K562 (cell line): ENCODE results near the gene CUTA. TPM values are rescaled to one million over a fixed set of nuclear protein-coding genes. Genes with fewer than 3 reads are reported as not detected.

ENCODE experiments used
- CBFB ChIP-seq: sonication (generic); formaldehyde crosslinking; IDR thresholded peaks from 2 replicates; pipeline ENCODE4 v1.4.0; 2020; ENCODE audit warnings: mild to moderate bottlenecking, missing genetic modification reagents
- ELF2 ChIP-seq: fragments of 250-450 bp; sonication (Bioruptor Pico); IDR thresholded peaks from 2 replicates; pipeline ENCODE4 v1.5.0; 2021; ENCODE audit warnings: mild to moderate bottlenecking
- GTF2F1 ChIP-seq: IDR thresholded peaks from 2 replicates; pipeline ENCODE4 v1.6.1; 2011; ENCODE audit warnings: low read depth, low read length, improper control_type of control experiment
- HDAC6 ChIP-seq: IDR thresholded peaks from 2 replicates; pipeline ENCODE4 v1.6.1; 2012; ENCODE audit warnings: low read depth, mild to moderate bottlenecking, control low read depth, inconsistent platforms, low read length, moderate library complexity
- NCOA1 ChIP-seq: fragments of 450-650 bp; IDR thresholded peaks from 2 replicates; pipeline ENCODE4 v1.6.1; 2016; ENCODE audit warnings: low read depth
- NFIX ChIP-seq: fragments of 250-450 bp; sonication (Bioruptor Pico); IDR thresholded peaks from 2 replicates; pipeline ENCODE4 v1.4.0; 2020; ENCODE audit warnings: low read depth, mild to moderate bottlenecking, moderate library complexity
- NR1H2 ChIP-seq: sonication (generic); formaldehyde crosslinking; IDR thresholded peaks from 2 replicates; pipeline ENCODE4 v1.4.0; 2020; ENCODE audit warnings: mild to moderate bottlenecking, missing genetic modification reagents
- NR4A1 ChIP-seq, 2 experiments: fragments of 250-450 bp in 1 of 2; fragments of 450-650 bp in 1 of 2; sonication (Bioruptor Pico) in 1 of 2; IDR thresholded peaks; 2 replicates each; pipeline versions ENCODE4 v1.4.0 to v1.6.1; 2016 to 2020; ENCODE audit warnings: mild to moderate bottlenecking in 2 of 2, missing compliant biosample characterization in 1 of 2, missing genetic modification characterization in 1 of 2, moderate library complexity in 1 of 2
- NRF1 ChIP-seq, 2 experiments: fragments of 450-650 bp; IDR thresholded peaks in 1 of 2; conservative IDR thresholded peaks in 1 of 2; 2 replicates each; pipeline ENCODE4 v1.6.1; 2014; ENCODE audit warnings: mild to moderate bottlenecking in 2 of 2
- TRIM28 ChIP-seq: fragments of 450-650 bp; IDR thresholded peaks from 2 replicates; pipeline ENCODE4 v1.6.1; 2017
- ZNF143 ChIP-seq: sonication (generic); formaldehyde crosslinking; IDR thresholded peaks from 2 replicates; pipeline ENCODE4 v1.9.0; 2022; ENCODE audit warnings: mild to moderate bottlenecking, missing genetic modification reagents
- polyA plus RNA-seq, 8 experiments: library from polyadenylated mRNA; depleted of rRNA in 4 of 8; stranded (reverse) in 5 of 8; unstranded in 3 of 8; fragments of >200 nt; fragmentation: Nextera tagmentation in 2 of 8; fragmentation: Illumina TruSeq in 1 of 8; extraction: Ambion mirVana in 2 of 8; extraction: Trizol in 1 of 8; gene quantifications; 2 replicates each; pipeline versions ENCODE4 v1.2.1 to v1.2.3, GENCODE V29; 2011 to 2014; ENCODE audit warnings: inconsistent platforms in 1 of 8, missing spikeins in 1 of 8
- total RNA-seq, 7 experiments: library from RNA; depleted of rRNA in 6 of 7; stranded (reverse); fragments of >200 nt in 6 of 7; fragmentation: Illumina TruSeq in 2 of 7; extraction: Trizol in 2 of 7; gene quantifications; 2 replicates each; pipeline versions ENCODE4 v1.2.1 to v1.2.3, GENCODE V29; 2011 to 2021; ENCODE audit warnings: low replicate concordance in 1 of 7
- TF ChIP-seq, protein P1 (sequence below): sonication (generic); formaldehyde crosslinking; IDR thresholded peaks from 2 replicates; pipeline ENCODE4 v1.8.1; 2022; ENCODE audit warnings: missing genetic modification reagents
- TF ChIP-seq, protein P2 (sequence below): fragments of 250-450 bp; sonication (Bioruptor Pico); IDR thresholded peaks from 2 replicates; pipeline ENCODE4 v1.4.0; 2020; ENCODE audit warnings: borderline replicate concordance
- TF ChIP-seq, protein P3 (sequence below): fragments of 250-450 bp; sonication (Bioruptor Pico); IDR thresholded peaks from 2 replicates; pipeline ENCODE4 v1.4.0; 2020
- TF ChIP-seq, protein P4 (sequence below): IDR thresholded peaks from 3 replicates; pipeline ENCODE4 v1.6.1; 2011; ENCODE audit warnings: borderline replicate concordance, mild to moderate bottlenecking, moderate library complexity; ENCODE audit not compliant: insufficient read length; ENCODE audit errors: extremely low read depth

The CUTA gene
- total and polyA plus RNA-seq, 9 of the 15 experiments (the other 6 are each of a cell fraction or from before 2014, with no cell fraction given): 166 to 682 (median 310) TPM

DNA sequence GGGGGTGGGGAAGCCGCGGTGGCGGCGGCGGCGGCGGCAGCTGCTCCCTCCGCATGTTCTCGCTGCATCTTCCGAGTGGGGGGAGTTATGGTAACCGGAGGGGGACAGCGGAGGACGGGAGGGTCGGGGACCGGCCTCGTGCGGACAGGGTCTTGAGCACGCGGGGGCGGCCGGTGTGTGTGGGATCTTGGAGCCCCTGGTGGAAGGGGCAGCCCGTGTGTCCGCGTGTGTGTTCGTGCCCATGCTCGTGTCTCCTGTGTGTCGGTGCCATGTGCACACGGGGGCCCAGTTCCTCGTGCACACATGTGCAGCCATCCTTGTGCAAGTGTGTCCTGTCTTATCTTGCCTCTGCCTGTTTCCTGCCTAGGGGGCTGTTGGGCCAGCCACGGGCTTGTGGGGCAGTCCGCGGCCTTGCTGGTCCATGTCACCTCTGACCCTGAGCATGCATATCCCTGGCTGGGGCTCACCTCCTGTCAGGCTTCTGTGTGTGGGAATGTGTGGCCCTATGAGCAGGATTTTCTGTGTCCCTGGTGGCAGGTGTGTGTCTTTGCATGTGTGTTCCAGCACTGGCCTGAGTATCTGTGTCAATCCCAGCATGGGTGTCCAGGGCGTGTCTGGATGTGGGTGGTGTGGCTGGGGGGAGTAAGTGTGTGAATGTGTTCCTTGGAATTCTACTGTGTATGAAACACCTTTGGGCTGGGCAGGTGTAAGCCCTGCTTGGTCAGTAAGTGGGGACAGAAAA is 10.5 kb upstream of the CUTA start (continued):
- TF ChIP-seq, protein P1, sequence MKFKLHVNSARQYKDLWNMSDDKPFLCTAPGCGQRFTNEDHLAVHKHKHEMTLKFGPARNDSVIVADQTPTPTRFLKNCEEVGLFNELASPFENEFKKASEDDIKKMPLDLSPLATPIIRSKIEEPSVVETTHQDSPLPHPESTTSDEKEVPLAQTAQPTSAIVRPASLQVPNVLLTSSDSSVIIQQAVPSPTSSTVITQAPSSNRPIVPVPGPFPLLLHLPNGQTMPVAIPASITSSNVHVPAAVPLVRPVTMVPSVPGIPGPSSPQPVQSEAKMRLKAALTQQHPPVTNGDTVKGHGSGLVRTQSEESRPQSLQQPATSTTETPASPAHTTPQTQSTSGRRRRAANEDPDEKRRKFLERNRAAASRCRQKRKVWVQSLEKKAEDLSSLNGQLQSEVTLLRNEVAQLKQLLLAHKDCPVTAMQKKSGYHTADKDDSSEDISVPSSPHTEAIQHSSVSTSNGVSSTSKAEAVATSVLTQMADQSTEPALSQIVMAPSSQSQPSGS (CRISPR knock-in tag): peak; percentile 87
- TF ChIP-seq NFIX (CRISPR knock-in tag) (no peak), NR4A1 (CRISPR knock-in tag; IDR thresholded peaks at IDR 0.05) (peak; percentile 80; the same call in 1 of the 2 replicates), NR4A1 (tag; IDR thresholded peaks at IDR 0.05) (peak; percentile 86; the same call in 1 of the 2 replicates), CBFB (peak; percentile 90; the same call in 1 of the 2 replicates), HDAC6 (no peak), ZNF143 (CRISPR knock-in tag) (peak; percentile 62; the same call in 1 of the 2 replicates), NR1H2 (CRISPR knock-in tag) (no peak), GTF2F1 (no peak), ELF2 (no peak), NCOA1 (no peak; the same call in 1 of the 2 replicates), NRF1 (conservative IDR thresholded peaks at IDR 0.05 in 1 of 2, IDR thresholded peaks at IDR 0.05 in 1 of 2) (peak; percentile 38 to 59), TRIM28 (no peak)
- TF ChIP-seq, protein P2, sequence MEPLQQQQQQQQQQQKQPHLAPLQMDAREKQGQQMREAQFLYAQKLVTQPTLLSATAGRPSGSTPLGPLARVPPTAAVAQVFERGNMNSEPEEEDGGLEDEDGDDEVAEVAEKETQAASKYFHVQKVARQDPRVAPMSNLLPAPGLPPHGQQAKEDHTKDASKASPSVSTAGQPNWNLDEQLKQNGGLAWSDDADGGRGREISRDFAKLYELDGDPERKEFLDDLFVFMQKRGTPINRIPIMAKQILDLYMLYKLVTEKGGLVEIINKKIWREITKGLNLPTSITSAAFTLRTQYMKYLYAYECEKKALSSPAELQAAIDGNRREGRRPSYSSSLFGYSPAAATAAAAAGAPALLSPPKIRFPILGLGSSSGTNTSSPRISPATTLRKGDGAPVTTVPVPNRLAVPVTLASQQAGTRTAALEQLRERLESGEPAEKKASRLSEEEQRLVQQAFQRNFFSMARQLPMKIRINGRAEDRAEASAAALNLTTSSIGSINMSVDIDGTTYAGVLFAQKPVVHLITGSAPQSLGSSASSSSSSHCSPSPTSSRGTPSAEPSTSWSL: no peak
- TF ChIP-seq, protein P3, sequence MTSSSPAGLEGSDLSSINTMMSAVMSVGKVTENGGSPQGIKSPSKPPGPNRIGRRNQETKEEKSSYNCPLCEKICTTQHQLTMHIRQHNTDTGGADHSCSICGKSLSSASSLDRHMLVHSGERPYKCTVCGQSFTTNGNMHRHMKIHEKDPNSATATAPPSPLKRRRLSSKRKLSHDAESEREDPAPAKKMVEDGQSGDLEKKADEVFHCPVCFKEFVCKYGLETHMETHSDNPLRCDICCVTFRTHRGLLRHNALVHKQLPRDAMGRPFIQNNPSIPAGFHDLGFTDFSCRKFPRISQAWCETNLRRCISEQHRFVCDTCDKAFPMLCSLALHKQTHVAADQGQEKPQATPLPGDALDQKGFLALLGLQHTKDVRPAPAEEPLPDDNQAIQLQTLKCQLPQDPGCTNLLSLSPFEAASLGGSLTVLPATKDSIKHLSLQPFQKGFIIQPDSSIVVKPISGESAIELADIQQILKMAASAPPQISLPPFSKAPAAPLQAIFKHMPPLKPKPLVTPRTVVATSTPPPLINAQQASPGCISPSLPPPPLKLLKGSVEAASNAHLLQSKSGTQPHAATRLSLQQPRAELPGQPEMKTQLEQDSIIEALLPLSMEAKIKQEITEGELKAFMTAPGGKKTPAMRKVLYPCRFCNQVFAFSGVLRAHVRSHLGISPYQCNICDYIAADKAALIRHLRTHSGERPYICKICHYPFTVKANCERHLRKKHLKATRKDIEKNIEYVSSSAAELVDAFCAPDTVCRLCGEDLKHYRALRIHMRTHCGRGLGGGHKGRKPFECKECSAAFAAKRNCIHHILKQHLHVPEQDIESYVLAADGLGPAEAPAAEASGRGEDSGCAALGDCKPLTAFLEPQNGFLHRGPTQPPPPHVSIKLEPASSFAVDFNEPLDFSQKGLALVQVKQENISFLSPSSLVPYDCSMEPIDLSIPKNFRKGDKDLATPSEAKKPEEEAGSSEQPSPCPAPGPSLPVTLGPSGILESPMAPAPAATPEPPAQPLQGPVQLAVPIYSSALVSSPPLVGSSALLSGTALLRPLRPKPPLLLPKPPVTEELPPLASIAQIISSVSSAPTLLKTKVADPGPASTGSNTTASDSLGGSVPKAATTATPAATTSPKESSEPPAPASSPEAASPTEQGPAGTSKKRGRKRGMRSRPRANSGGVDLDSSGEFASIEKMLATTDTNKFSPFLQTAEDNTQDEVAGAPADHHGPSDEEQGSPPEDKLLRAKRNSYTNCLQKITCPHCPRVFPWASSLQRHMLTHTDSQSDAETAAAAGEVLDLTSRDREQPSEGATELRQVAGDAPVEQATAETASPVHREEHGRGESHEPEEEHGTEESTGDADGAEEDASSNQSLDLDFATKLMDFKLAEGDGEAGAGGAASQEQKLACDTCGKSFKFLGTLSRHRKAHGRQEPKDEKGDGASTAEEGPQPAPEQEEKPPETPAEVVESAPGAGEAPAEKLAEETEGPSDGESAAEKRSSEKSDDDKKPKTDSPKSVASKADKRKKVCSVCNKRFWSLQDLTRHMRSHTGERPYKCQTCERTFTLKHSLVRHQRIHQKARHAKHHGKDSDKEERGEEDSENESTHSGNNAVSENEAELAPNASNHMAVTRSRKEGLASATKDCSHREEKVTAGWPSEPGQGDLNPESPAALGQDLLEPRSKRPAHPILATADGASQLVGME (CRISPR knock-in tag): peak; percentile 39; the same call in 1 of the 2 replicates
- TF ChIP-seq, protein P4, sequence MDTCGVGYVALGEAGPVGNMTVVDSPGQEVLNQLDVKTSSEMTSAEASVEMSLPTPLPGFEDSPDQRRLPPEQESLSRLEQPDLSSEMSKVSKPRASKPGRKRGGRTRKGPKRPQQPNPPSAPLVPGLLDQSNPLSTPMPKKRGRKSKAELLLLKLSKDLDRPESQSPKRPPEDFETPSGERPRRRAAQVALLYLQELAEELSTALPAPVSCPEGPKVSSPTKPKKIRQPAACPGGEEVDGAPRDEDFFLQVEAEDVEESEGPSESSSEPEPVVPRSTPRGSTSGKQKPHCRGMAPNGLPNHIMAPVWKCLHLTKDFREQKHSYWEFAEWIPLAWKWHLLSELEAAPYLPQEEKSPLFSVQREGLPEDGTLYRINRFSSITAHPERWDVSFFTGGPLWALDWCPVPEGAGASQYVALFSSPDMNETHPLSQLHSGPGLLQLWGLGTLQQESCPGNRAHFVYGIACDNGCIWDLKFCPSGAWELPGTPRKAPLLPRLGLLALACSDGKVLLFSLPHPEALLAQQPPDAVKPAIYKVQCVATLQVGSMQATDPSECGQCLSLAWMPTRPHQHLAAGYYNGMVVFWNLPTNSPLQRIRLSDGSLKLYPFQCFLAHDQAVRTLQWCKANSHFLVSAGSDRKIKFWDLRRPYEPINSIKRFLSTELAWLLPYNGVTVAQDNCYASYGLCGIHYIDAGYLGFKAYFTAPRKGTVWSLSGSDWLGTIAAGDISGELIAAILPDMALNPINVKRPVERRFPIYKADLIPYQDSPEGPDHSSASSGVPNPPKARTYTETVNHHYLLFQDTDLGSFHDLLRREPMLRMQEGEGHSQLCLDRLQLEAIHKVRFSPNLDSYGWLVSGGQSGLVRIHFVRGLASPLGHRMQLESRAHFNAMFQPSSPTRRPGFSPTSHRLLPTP: no peak
